IPS-20b (cell line): ENCODE data around the gene GPC1.

Experiments used
- H3K27ac ChIP-seq: one replicate; pipeline ENCODE4 v1.5.1; 2013; ENCODE audit warnings: low read length
- H3K27me3 ChIP-seq: 2 replicates; pipeline ENCODE4 v1.6.1; 2013; ENCODE audit warnings: mild to moderate bottlenecking, low read length, inconsistent platforms; ENCODE audit not compliant: insufficient read depth
- H3K36me3 ChIP-seq: 2 replicates; pipeline ENCODE4 v1.6.1; 2013; ENCODE audit warnings: low read depth, mild to moderate bottlenecking, inconsistent platforms, low read length, moderate library complexity; ENCODE audit not compliant: insufficient read depth
- H3K4me1 ChIP-seq: 2 replicates; pipeline ENCODE4 v1.6.1; 2013; ENCODE audit warnings: mild to moderate bottlenecking, control low read depth, inconsistent platforms, low read length, moderate library complexity; ENCODE audit not compliant: insufficient read depth
- H3K4me3 ChIP-seq: 2 replicates; pipeline ENCODE4 v1.5.1; 2013; ENCODE audit warnings: mild to moderate bottlenecking, low read length, inconsistent platforms
- H3K9ac ChIP-seq: 2 replicates; pipeline ENCODE4 v1.6.1; 2013; ENCODE audit warnings: low read depth, mild to moderate bottlenecking, inconsistent platforms, low read length, moderate library complexity
- H3K9me3 ChIP-seq: 2 replicates; pipeline ENCODE4 v1.6.1; 2013; ENCODE audit warnings: mild to moderate bottlenecking, low read depth, low read length, inconsistent platforms; ENCODE audit not compliant: insufficient read depth

Gene GPC1

GRCh38 chr2:240507778-240508251 is 72.4 kb downstream of the GPC1 start:
- Histone ChIP-seq H3K4me1 (no peaks in the 10 kb centered on the region), H3K4me3 (no peak overlapping the region), H3K9ac (no peak overlapping the region), H3K36me3 (no peaks in the 10 kb centered on the region), H3K9me3 (no peaks in the 10 kb centered on the region), H3K27ac (no peak overlapping the region), H3K27me3 (no peaks in the 10 kb centered on the region)

GRCh38 chr2:240508832-240509545 is 73.5 kb downstream of the GPC1 start:
- Histone ChIP-seq H3K9ac (no peak overlapping the region), H3K27ac (no peak overlapping the region), H3K27me3 (no peaks in the 10 kb centered on the region), H3K4me3 (no peak overlapping the region), H3K9me3 (no peaks in the 10 kb centered on the region), H3K36me3 (no peaks in the 10 kb centered on the region), H3K4me1 (no peaks in the 10 kb centered on the region)

GRCh38 chr2:240509667-240510512 is 74.4 kb downstream of the GPC1 start:
- H3K36me3 ChIP-seq = no peaks in the 10 kb centered on the region
- no peaks in the 10 kb centered on the region for H3K4me1 ChIP-seq
- H3K4me3 ChIP-seq = no peak overlapping the region
- H3K27ac ChIP-seq = no peak overlapping the region
- H3K9ac ChIP-seq = no peak overlapping the region
- H3K9me3 ChIP-seq = no peaks in the 10 kb centered on the region
- H3K27me3 ChIP-seq = no peaks in the 10 kb centered on the region

GRCh38 chr2:240510513-240511210 is 75.2 kb downstream of the GPC1 start:
- Histone ChIP-seq H3K4me1 (no peaks in the 10 kb centered on the region), H3K27me3 (no peaks in the 10 kb centered on the region), H3K4me3 (no peak overlapping the region), H3K9me3 (no peaks in the 10 kb centered on the region), H3K9ac (no peak overlapping the region), H3K36me3 (no peaks in the 10 kb centered on the region), H3K27ac (no peak overlapping the region)

DNA sequence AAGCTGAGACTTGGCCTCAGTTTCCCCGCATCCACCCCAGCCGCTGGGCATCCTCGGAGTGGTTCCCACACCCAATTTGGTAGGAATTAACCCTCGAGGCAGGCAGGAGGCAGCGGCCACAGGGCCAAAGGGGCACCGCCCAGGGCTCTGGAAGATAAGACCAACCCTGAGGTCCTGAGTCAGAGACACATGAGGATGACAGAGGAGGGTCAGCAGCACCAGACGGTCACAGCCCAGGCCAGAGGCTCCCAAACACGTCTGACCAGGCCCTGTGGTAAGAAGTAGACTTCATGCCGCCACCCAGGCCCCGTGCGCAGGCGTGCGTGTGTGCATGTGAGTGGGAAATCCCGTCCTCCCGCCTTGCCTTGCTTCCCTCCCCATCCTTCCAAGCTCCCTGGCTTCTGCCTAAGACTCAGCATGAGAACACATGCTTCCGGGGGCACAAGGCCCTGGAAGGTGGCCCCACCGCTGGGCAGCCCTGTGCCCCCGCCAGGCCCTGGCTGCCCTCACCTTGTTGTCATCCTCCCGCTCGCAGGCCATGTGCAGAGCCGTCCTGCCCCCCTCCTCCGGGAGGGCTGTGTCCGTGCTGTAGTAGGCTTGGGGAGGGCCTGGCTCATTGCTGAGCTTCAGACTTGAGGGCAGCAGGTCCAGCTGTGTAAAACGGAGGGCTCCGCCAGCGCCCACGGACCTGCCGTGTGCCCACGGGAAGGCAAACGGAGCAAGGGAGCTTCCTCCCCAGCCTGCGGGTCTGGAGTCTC is 76.1 kb downstream of the GPC1 start:
- no peak overlapping the region for H3K4me3 ChIP-seq
- H3K9me3 ChIP-seq = no peaks in the 10 kb centered on the region
- no peaks in the 10 kb centered on the region for H3K4me1 ChIP-seq
- no peaks in the 10 kb centered on the region for H3K27me3 ChIP-seq
- no peak overlapping the region for H3K9ac ChIP-seq
- H3K27ac ChIP-seq = no peak overlapping the region
- H3K36me3 ChIP-seq = no peaks in the 10 kb centered on the region

GRCh38 chr2:240512109-240512485 is 76.6 kb downstream of the GPC1 start:
- H3K9ac ChIP-seq = no peak overlapping the region
- H3K4me3 ChIP-seq = no peak overlapping the region
- no peaks in the 10 kb centered on the region for H3K36me3 ChIP-seq
- no peaks in the 10 kb centered on the region for H3K4me1 ChIP-seq
- H3K27me3 ChIP-seq = peaks cover 3% of the 10 kb centered on the region; the same call in 1 of the 2 replicates
- H3K9me3 ChIP-seq = no peaks in the 10 kb centered on the region
- H3K27ac ChIP-seq = no peak overlapping the region

DNA sequence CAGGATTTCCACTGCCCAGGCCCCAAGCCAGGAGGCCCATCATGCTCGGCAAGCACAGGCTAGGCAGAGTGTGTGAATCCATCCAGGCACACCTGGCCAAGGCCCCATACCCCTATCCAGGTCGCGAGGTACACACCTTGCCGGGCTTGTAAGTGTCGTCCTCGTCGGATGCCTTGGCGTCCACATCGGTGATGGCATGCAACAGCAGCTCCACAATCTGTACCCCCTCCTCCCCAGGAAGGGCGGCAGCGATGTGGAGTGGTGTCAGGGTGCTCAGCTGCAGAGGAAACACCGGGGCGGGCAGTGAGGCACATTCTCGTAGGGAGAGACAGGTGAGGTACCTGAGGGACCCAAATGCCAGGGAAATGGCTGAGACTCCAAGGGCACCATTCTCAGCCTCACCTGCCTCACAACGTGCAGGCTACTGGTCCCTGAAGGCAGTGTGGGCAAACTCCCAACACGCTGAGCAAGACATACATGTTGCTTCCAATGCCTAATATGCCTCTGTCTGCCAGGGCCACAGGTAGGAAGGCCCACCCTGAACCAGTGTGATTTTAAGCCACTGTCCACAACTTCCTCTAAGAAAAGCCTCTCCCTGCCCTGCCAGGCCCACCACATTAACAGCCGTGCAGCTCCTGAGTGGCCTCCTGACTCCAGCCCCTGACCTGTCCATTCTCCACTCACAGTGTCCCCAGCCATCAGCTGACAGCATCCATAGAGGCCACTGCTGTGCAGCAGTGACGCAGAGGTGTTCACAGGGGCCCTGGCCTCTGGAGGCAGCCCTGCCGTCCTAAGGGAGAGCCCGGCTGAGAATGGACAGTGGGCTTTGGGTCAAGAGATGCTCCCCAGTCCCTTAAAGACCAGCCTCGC is 77.4 kb downstream of the GPC1 start:
- H3K27me3 ChIP-seq = peaks cover 10% of the 10 kb centered on the region
- no peaks in the 10 kb centered on the region for H3K9me3 ChIP-seq
- H3K9ac ChIP-seq = no peak overlapping the region
- no peaks in the 10 kb centered on the region for H3K36me3 ChIP-seq
- H3K4me3 ChIP-seq = no peak overlapping the region
- H3K4me1 ChIP-seq = no peaks in the 10 kb centered on the region
- H3K27ac ChIP-seq = no peak overlapping the region

DNA sequence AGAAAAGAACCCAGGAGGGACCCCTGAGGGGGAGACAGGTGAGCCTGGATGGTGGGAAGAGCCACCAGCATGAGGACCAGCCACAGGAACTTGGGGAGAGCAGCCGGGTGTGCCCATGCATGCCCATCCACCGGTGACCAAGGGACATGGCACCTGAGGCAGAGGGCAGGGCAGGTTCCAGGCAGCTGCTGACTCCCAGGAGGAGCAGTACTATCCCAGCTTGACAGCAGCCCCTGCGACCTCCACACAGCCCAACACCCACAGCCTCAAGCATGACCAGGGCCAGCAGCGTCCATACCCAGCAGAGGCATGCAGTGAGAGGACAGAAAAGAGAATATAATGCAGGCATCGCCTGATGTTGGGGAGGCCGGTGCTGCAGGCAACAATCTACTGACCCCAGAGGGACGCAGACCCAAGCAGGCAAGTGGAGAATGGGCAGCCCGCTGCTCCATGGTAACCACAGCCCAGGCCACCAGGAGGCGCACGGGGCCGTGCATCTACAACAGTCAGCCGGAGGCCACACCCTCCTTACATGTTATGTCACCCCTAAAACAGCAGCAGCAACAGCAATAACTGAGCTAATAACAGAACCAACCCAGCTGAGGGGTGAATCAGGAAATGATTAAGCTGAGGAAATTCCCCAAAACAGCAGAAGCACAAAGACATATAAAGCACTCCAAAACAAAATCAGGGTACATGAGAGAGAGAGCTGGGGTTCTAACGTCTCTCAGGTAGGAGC is 78.3 kb downstream of the GPC1 start:
- Histone ChIP-seq H3K9me3 (no peaks in the 10 kb centered on the region), H3K4me1 (no peaks in the 10 kb centered on the region), H3K36me3 (no peaks in the 10 kb centered on the region), H3K9ac (no peak overlapping the region), H3K4me3 (no peak overlapping the region), H3K27me3 (peaks cover 18% of the 10 kb centered on the region), H3K27ac (no peak overlapping the region)

GRCh38 chr2:240514631-240515030 is 79.2 kb downstream of the GPC1 start:
- Histone ChIP-seq H3K36me3 (no peaks in the 10 kb centered on the region), H3K4me3 (no peak overlapping the region), H3K9me3 (no peaks in the 10 kb centered on the region), H3K27me3 (peaks cover 27% of the 10 kb centered on the region), H3K27ac (no peak overlapping the region), H3K4me1 (no peaks in the 10 kb centered on the region; the same call in 1 of the 2 replicates), H3K9ac (no peak overlapping the region)

DNA sequence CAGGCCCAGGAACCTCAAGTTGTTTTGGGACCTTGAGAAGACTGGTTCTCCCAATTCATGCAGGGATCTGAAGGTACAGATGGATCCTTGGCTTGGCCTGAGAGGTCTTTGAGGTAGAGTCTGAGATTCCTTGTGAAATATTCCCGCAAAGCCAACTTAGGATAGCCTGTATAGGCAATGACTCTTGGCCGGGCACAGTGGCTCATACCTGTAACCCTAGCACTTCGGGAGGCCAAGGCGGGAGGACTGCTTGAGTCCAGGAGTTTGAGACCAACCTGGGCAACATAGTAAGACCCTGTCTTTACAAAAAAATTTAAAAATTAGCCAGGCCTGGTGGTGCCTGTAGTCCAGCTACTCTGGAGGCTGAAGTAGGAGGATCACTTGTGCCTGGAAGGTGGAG is 81.9 kb downstream of the GPC1 start:
- Histone ChIP-seq H3K9me3 (no peaks in the 10 kb centered on the region; the same call in 1 of the 2 replicates), H3K9ac (no peak overlapping the region), H3K4me3 (no peak overlapping the region), H3K36me3 (no peaks in the 10 kb centered on the region), H3K4me1 (peaks cover 2% of the 10 kb centered on the region; the same call in 1 of the 2 replicates), H3K27ac (no peak overlapping the region), H3K27me3 (peaks cover 44% of the 10 kb centered on the region)
